Activated T-cell treated with anti-CD3 and anti-CD28 coated beads, Interleukin-2, amount 50 U/mL, for 1 hour (primary cell): Measurements from ENCODE around the gene PRKACG.
"Not testable (repeated sequence)": the region's sequence is repeated elsewhere in the genome, so short reads cannot be mapped to it uniquely, and the experiment has no call there.

Experiments used
- DNase-seq: peaks from one replicate; pipeline ENCODE4 v3.0.0-alpha.2; 2020

The PRKACG gene

GRCh38 chr9:69023650-69024049, 9.7 kb upstream of the PRKACG start:
- no peak for DNase-seq

GRCh38 chr9:69020301-69021145, 6.6 kb upstream of the PRKACG start:
- no peak for DNase-seq

- no peak for DNase-seq
These were observed 5.9 kb upstream of the PRKACG start for GRCh38 chr9:69019808-69020207.

- no peak for DNase-seq
These were observed 4.8 kb upstream of the PRKACG start for GRCh38 chr9:69018737-69019136.

GRCh38 chr9:69016191-69017096, 2.5 kb upstream of the PRKACG start:
- DNase-seq: no peak

- no peak for DNase-seq
These were observed 558 bp downstream of the PRKACG start for GRCh38 chr9:69013382-69013727.

- DNase-seq: no peak
These were observed 1.1 kb downstream of the PRKACG start for GRCh38 chr9:69012696-69013381.

GRCh38 chr9:69009708-69010107, 4.2 kb downstream of the PRKACG start:
- no peak for DNase-seq

GRCh38 chr9:69004836-69005235, 9.1 kb downstream of the PRKACG start:
- DNase-seq: no peak

- no peak for DNase-seq
These were observed 10.9 kb downstream of the PRKACG start for GRCh38 chr9:69003051-69003450.

GRCh38 chr9:69001921-69002320, 12.0 kb downstream of the PRKACG start:
- no peak for DNase-seq

GRCh38 chr9:68999393-69000105, 14.4 kb downstream of the PRKACG start:
- peak; percentile 45 for DNase-seq

- no peak for DNase-seq
These were observed 15.1 kb downstream of the PRKACG start for GRCh38 chr9:68998812-68999211.

GRCh38 chr9:68998385-68998784, 15.5 kb downstream of the PRKACG start:
- DNase-seq: no peak

- DNase-seq: no peak
These were observed 16.2 kb downstream of the PRKACG start for GRCh38 chr9:68997666-68998065.

GRCh38 chr9:68996462-68996861, 17.5 kb downstream of the PRKACG start:
- DNase-seq: no peak

- DNase-seq: no peak
These were observed 18.1 kb downstream of the PRKACG start for GRCh38 chr9:68995776-68996175.

- no peak for DNase-seq
These were observed 22.5 kb downstream of the PRKACG start for GRCh38 chr9:68991457-68991856.

GRCh38 chr9:68986949-68987348, 27.0 kb downstream of the PRKACG start:
- not testable (repeated sequence) for DNase-seq

- DNase-seq: no peak
These were observed 30.1 kb downstream of the PRKACG start for GRCh38 chr9:68983522-68984424.

GRCh38 chr9:68983008-68983411, 30.9 kb downstream of the PRKACG start:
- no peak for DNase-seq

GRCh38 chr9:68981789-68982188, 32.1 kb downstream of the PRKACG start:
- DNase-seq: no peak
